Glutamatergic neuron (in vitro differentiated cells): ENCODE results near the gene BDKRB1. TPM values are rescaled to one million over a fixed set of nuclear protein-coding genes. Genes with fewer than 3 reads are reported as not detected.

Experiments
- DNase-seq: peaks from one replicate; pipeline ENCODE4 v3.0.0; 2022
- H3K27ac Mint-ChIP-seq: one replicate; pipeline ENCODE4 v1.8.0; 2020; ENCODE audit warnings: mild to moderate bottlenecking, mixed read lengths, inconsistent platforms; ENCODE audit not compliant: unreplicated experiment
- H3K27me3 Mint-ChIP-seq: one replicate; pipeline ENCODE4 v1.8.0; 2020; ENCODE audit warnings: mild to moderate bottlenecking, moderate library complexity, mixed read lengths, inconsistent platforms; ENCODE audit not compliant: unreplicated experiment
- H3K36me3 Mint-ChIP-seq: one replicate; pipeline ENCODE4 v1.8.0; 2020; ENCODE audit warnings: mild to moderate bottlenecking, mixed read lengths, inconsistent platforms; ENCODE audit not compliant: unreplicated experiment
- H3K4me1 Mint-ChIP-seq: one replicate; pipeline ENCODE4 v1.8.0; 2020; ENCODE audit warnings: mild to moderate bottlenecking, low read depth, mixed read lengths, inconsistent platforms; ENCODE audit not compliant: unreplicated experiment
- H3K4me3 Mint-ChIP-seq: one replicate; pipeline ENCODE4 v1.8.0; 2020; ENCODE audit warnings: mild to moderate bottlenecking, mixed read lengths, inconsistent platforms; ENCODE audit not compliant: unreplicated experiment
- H3K9me3 Mint-ChIP-seq: one replicate; pipeline ENCODE4 v1.8.0; 2020; ENCODE audit warnings: mild to moderate bottlenecking, moderate library complexity, mixed read lengths, inconsistent platforms; ENCODE audit not compliant: unreplicated experiment
- total RNA-seq: library from RNA; stranded (reverse); fragmentation: NEBNext Ultra II Directional; extraction: Animal tissue kit (Norgen Biotek cat#: 25700); gene quantifications from one replicate; pipeline ENCODE4 v1.2.1, GENCODE V29; 2021; ENCODE audit not compliant: unreplicated experiment
- TF ChIP-seq, protein P1 (sequence below): fragments of 200-600 bp; sonication (generic); IDR thresholded peaks from one replicate; pipeline ENCODE4 v1.5.0; 2021; ENCODE audit not compliant: partially characterized antibody, unreplicated experiment

BDKRB1 gene
- total RNA-seq, 1 donor from 2014 or later = not detected

DNA sequence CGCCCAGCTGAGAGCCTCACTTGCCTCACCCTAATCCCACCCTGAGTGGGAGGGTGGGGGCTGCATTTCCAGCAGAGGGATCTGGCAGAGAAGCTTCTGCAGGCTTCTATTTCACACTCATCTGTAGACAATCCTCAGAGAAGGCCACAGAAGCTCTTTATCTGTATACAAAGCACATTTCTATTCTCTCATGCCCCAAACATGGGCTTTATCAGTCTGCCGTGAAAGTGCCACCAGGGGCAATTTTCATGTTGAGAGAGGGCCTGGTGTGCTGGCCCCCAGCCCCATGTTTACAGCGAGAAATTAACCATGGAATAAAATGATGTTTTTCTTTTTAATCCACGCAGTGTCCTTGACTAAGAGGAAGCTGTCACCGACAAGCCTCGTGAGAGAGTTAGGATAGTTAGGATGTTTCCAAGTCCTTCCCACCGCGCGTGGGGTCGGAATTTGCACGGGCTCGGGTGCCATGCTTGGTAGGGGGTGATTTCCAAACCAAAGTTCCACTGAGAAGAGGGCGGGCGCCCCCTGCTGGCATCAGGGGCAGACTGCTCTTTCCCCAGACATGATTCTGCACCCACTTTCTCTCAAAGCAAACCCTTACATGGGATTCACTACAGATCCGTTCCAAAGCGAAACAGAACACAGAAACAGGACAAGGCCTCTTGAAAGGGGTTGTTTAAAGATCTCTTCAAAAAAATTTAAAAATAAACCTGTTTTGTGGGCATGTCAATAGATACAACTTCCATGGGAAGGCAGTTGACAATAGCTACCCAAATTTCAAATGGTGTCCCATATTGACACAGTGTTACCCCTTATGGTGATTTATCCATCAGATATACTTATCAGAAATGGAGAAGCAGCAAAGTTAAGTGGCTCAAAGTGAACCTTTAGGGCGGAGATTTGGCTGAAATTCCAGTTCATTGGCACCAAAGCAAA is 19.4 kb downstream of the BDKRB1 start:
- Mint-ChIP-seq H3K4me1 (peaks cover 12% of the 10 kb centered on the region), H3K9me3 (no peaks in the 10 kb centered on the region), H3K27ac (no peak overlapping the region), H3K36me3 (peaks cover 12% of the 10 kb centered on the region), H3K27me3 (peaks cover 3% of the 10 kb centered on the region), H3K4me3 (no peak overlapping the region)
- TF ChIP-seq, protein P1, sequence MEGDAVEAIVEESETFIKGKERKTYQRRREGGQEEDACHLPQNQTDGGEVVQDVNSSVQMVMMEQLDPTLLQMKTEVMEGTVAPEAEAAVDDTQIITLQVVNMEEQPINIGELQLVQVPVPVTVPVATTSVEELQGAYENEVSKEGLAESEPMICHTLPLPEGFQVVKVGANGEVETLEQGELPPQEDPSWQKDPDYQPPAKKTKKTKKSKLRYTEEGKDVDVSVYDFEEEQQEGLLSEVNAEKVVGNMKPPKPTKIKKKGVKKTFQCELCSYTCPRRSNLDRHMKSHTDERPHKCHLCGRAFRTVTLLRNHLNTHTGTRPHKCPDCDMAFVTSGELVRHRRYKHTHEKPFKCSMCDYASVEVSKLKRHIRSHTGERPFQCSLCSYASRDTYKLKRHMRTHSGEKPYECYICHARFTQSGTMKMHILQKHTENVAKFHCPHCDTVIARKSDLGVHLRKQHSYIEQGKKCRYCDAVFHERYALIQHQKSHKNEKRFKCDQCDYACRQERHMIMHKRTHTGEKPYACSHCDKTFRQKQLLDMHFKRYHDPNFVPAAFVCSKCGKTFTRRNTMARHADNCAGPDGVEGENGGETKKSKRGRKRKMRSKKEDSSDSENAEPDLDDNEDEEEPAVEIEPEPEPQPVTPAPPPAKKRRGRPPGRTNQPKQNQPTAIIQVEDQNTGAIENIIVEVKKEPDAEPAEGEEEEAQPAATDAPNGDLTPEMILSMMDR = peak; percentile 97
- DNase-seq = peak; percentile 90

DNA sequence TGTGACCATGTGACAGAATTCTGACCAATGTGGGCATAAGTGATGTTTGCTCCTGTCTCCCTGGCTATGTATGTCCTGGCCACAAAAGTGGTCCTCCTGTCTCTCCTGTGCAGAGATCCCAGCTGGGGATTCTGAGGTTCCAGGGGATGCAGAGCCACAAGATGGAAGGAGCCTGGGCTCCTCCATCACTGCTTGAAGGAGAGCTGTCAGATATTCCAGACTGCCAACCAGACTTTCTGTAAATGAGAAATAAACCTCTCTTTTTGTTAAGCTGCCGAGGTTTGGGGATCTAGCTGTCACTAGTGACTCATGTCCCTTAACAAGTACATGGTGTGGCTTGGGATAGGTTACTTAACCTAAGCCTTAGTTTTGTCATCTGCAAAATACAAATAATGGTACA is 21.9 kb downstream of the BDKRB1 start:
- Mint-ChIP-seq H3K4me3 (no peak overlapping the region), H3K27me3 (no peaks in the 10 kb centered on the region), H3K27ac (no peak overlapping the region), H3K36me3 (peaks cover 6% of the 10 kb centered on the region), H3K4me1 (peaks cover 15% of the 10 kb centered on the region), H3K9me3 (no peaks in the 10 kb centered on the region)
- TF ChIP-seq, protein P1 = no peak
- DNase-seq = no peak

DNA sequence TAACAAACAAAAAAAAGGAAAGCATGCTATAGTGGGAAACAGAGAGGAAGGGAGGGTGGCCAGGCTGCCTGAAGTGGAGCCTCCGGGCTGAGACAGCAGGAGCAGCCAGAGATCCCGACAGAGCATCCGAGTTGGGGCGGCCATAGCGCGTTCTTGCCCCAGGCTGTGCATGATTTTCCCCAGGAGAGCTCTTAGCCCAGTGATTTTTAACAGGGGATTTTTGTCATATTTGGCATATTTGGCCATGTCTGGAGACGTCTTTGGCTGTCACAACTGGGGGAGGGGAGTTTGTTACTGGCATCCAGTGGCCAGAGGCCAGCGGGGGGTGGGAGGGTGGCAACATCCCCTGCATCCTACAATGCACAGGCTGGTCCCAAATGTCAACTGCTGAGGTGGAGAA is 23.6 kb downstream of the BDKRB1 start:
- Mint-ChIP-seq H3K4me1 (peaks cover 15% of the 10 kb centered on the region), H3K27me3 (no peaks in the 10 kb centered on the region), H3K27ac (no peak overlapping the region), H3K4me3 (no peak overlapping the region), H3K36me3 (no peaks in the 10 kb centered on the region), H3K9me3 (no peaks in the 10 kb centered on the region)
- DNase-seq = no peak
- TF ChIP-seq, protein P1 = no peak

DNA sequence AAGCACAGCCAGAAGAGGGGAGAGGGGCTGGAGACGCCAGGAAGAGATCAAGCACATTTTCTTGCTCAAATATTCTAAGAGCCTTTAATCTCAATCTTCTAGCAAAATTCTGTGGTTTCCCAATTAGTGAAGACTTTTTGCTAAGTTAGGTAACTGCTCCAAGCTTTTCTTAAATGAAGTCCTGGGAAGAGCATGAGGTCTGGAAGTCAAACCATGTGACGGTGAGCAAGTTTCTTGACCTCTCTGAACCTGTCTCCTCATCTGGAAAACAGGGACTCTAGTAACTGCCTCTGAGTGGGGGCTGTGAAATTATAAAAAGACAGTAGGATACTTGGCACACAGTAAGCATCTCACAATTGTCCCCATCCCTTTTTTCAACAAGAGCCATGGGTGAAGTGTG is 24.1 kb downstream of the BDKRB1 start:
- Mint-ChIP-seq H3K36me3 (no peaks in the 10 kb centered on the region), H3K4me1 (peaks cover 14% of the 10 kb centered on the region), H3K4me3 (no peak overlapping the region), H3K9me3 (no peaks in the 10 kb centered on the region), H3K27me3 (no peaks in the 10 kb centered on the region), H3K27ac (no peak overlapping the region)
- TF ChIP-seq, protein P1 = no peak
- DNase-seq = no peak

DNA sequence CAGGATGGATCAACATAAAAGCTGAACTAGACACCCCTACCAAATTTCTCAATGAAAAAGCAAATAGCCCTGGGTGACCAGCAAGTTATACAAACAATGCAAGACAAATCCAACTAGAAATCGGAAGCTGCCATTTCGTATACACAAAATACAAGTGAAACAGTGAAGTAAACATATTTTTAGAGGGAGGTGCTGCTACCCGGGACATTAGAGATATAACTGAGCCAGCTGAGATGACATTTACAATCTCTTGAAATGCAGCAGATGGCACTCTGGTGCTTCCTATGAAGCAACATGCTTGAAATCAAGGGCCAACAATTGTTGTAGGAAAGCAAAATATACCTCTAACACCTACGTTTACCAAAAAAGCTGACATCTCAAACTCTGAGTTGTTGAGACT is 25.5 kb downstream of the BDKRB1 start:
- TF ChIP-seq, protein P1 = no peak
- DNase-seq = no peak
- Mint-ChIP-seq H3K27ac (no peak overlapping the region), H3K27me3 (no peaks in the 10 kb centered on the region), H3K36me3 (no peaks in the 10 kb centered on the region), H3K4me3 (no peak overlapping the region), H3K9me3 (no peaks in the 10 kb centered on the region), H3K4me1 (peaks cover 14% of the 10 kb centered on the region)
